ENCODE measurements around the gene TMEM185B. TPM values are rescaled to one million over a fixed set of nuclear protein-coding genes. Genes with fewer than 3 reads are reported as not detected.

Gene TMEM185B
- total RNA-seq, 4 donors from 2014 or later = 21.0 to 33.3 (median 25.4) TPM

- 24 to 27% methylated on average over 15 of the region's 15 CpGs for WGBS, 2 donors
- peak in 1 of 2 donors; percentile 82 for DNase-seq (ENCODE audit: low spot score in 2 of 2)
- no peak for TF ChIP-seq POLR2A (IDR thresholded peaks at IDR 0.05)
- no peak for TF ChIP-seq CTCF (IDR thresholded peaks at IDR 0.05)
- intact Hi-C loops (cut with DNase I; ENCODE audit: low total_unique reads) = no loop called here
- peak overlapping the region; percentile 8 for H3K4me3 ChIP-seq (ENCODE audit: low read depth, poor library complexity, severe bottlenecking)
Observed at GRCh38 chr2:120231974-120232635, 8.9 kb upstream of the TMEM185B start.

DNA sequence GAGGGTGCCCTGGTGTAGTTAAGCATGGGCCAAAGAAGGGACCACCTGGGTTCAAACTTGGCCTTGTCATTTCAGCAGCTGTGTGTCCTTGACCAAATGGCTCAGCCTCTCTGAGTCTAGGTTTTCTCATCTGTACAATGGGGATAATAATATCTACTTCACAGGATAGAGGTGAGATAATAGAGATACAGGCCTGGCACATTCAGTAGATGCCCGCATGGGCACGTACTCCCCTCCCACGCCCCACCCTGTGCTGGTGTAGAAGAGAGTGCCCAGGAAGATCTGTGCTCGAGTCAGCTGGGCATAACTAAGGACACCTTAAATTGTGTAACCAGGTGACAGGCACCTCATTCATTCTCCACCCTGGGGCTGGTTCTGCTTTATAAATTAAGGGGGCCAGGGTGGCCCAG, 8.4 kb upstream of the TMEM185B start:
- intact Hi-C loops (cut with DNase I; ENCODE audit: low total_unique reads) = no loop called here
- H3K4me3 ChIP-seq (ENCODE audit: low read depth, poor library complexity, severe bottlenecking) = no peak overlapping the region
- TF ChIP-seq POLR2A (IDR thresholded peaks at IDR 0.05) (no peak), CTCF (IDR thresholded peaks at IDR 0.05) (no peak)
- DNase-seq (ENCODE audit: low spot score in 2 of 2) = no peak
- 39 to 72% methylated on average over 4 of the region's 4 CpGs for WGBS, 2 donors

GRCh38 chr2:120230515-120231471, 7.6 kb upstream of the TMEM185B start:
- H3K4me3 ChIP-seq (ENCODE audit: low read depth, poor library complexity, severe bottlenecking) = no peak overlapping the region
- TF ChIP-seq CTCF (IDR thresholded peaks at IDR 0.05) (no peak), POLR2A (IDR thresholded peaks at IDR 0.05) (no peak)
- intact Hi-C loops (cut with DNase I; ENCODE audit: low total_unique reads) = no loop called here
- 83 to 85% methylated on average over 17 of the region's 17 CpGs for WGBS, 2 donors
- peak in 1 of 2 donors; percentile 84 for DNase-seq (ENCODE audit: low spot score in 2 of 2)

DNA sequence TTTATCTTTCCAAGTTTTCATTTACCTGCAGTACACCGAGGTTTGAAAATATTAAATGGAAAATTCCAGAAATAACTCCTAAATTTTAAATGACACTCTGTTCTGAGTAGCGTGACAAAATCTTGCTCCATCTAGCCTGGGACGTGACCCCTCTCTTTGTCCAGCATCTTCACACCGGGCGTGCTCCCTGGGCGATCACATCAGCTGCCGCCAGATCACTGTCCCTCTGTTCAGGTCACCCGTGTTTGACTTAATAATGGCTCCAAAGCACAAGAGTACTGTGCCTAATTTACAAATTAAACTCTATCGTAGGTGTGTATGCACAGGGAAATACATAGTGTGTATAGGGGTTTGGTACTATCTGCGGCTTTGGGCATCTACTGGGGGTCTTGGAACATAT, 6.1 kb upstream of the TMEM185B start:
- no peak overlapping the region for H3K4me3 ChIP-seq (ENCODE audit: low read depth, poor library complexity, severe bottlenecking)
- 87 to 92% methylated on average over 10 of the region's 10 CpGs for WGBS, 2 donors
- DNase-seq (ENCODE audit: low spot score in 2 of 2) = no peak
- intact Hi-C loops (cut with DNase I; ENCODE audit: low total_unique reads) = no loop called here
- TF ChIP-seq CTCF (IDR thresholded peaks at IDR 0.05) (no peak), POLR2A (IDR thresholded peaks at IDR 0.05) (no peak)

GRCh38 chr2:120228503-120228902, 5.3 kb upstream of the TMEM185B start:
- 47 to 50% methylated on average over 5 of the region's 5 CpGs for WGBS, 2 donors
- intact Hi-C loops (cut with DNase I; ENCODE audit: low total_unique reads) = no loop called here
- no peak for DNase-seq (ENCODE audit: low spot score in 2 of 2)
- no peak for TF ChIP-seq CTCF (IDR thresholded peaks at IDR 0.05)
- TF ChIP-seq POLR2A (IDR thresholded peaks at IDR 0.05) = no peak
- no peak overlapping the region for H3K4me3 ChIP-seq (ENCODE audit: low read depth, poor library complexity, severe bottlenecking)

All from lower leg skin (tissue), 4 donors.